ENCODE results near the gene SHISA9. TPM values are rescaled to one million over a fixed set of nuclear protein-coding genes. Genes with fewer than 3 reads are reported as not detected.

SHISA9 gene
- total and polyA plus RNA-seq, 2 donors (not counting 1 experiment from before 2014, with no cell fraction given), result 0.03 to 0.07 TPM

DNA sequence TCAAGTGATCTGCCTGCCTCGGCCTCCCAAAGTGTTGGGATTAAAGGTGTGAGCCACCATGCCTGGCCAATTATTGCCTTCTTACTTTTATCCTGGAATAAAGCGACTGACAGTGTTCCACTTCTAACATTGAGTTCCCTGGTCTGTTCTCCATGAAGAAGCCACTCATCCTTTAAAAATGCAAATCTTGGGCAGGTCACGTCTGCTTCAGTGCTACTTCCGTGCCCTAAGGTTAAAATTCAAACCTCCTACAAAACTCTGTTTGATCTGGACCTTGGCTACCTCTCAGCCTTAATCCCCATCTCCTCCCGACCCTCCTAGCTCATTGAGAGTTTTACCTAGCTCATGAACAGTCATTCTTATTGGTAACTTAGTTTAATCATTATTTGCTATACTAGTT lies 9.6 kb upstream of the SHISA9 start:
- Histone ChIP-seq H3K79me2 (ENCODE audit: control insufficient read depth, insufficient read depth, low read length) (no peaks in the 10 kb centered on the region), H3K27ac (ENCODE audit: low read length in 2 of 2) (no peak overlapping the region), H4K20me1 (ENCODE audit: control insufficient read depth, insufficient read depth, low read length, poor library complexity, severe bottlenecking) (no peaks in the 10 kb centered on the region), H2AFZ (ENCODE audit: insufficient read depth, low read depth, low read length, poor library complexity, severe bottlenecking) (no peak overlapping the region), H3K27me3 (replicated peaks in 1 of 4; ENCODE audit: control extremely low read depth in 1 of 4, control insufficient read depth in 3 of 4, insufficient read depth in 4 of 4, low read length in 3 of 4) (no peaks in the 10 kb centered on the region), H3K9ac (ENCODE audit: low read length) (no peak overlapping the region), H3K9me3 (ENCODE audit: control extremely low read depth in 1 of 3, control insufficient read depth in 2 of 3, insufficient read depth in 1 of 3, low read length in 2 of 3) (peaks cover 0 to 3% (median 0%) of the 10 kb centered on the region in 3 donors), H3K4me3 (ENCODE audit: control extremely low read depth in 1 of 5, extremely low read depth in 1 of 5, insufficient read depth in 1 of 5, low read depth in 2 of 5, low read length in 4 of 5) (no peak overlapping the region), H3K4me1 (ENCODE audit: control insufficient read depth in 2 of 2, insufficient read depth in 2 of 2, low read length in 2 of 2) (no peaks in the 10 kb centered on the region), H3K36me3 (replicated peaks in 1 of 2; ENCODE audit: control extremely low read depth in 1 of 2, control insufficient read depth in 1 of 2, extremely low read depth in 1 of 2, insufficient read depth in 2 of 2, low read length in 1 of 2) (no peaks in the 10 kb centered on the region), H3K4me2 (replicated peaks; ENCODE audit: low read depth, low read length, poor library complexity, severe bottlenecking) (no peak overlapping the region)
- WGBS (ENCODE audit: insufficient coverage), result 78% methylated on average over 4 of the region's 5 CpGs
- DNase-seq (no peak), ATAC-seq (ENCODE audit: low read depth) (no peak)
- CTCF ChIA-PET, result no interaction called here
- H3K4me1 Mint-ChIP-seq, result no peaks in the 10 kb centered on the region
- TF ChIP-seq, protein P1, sequence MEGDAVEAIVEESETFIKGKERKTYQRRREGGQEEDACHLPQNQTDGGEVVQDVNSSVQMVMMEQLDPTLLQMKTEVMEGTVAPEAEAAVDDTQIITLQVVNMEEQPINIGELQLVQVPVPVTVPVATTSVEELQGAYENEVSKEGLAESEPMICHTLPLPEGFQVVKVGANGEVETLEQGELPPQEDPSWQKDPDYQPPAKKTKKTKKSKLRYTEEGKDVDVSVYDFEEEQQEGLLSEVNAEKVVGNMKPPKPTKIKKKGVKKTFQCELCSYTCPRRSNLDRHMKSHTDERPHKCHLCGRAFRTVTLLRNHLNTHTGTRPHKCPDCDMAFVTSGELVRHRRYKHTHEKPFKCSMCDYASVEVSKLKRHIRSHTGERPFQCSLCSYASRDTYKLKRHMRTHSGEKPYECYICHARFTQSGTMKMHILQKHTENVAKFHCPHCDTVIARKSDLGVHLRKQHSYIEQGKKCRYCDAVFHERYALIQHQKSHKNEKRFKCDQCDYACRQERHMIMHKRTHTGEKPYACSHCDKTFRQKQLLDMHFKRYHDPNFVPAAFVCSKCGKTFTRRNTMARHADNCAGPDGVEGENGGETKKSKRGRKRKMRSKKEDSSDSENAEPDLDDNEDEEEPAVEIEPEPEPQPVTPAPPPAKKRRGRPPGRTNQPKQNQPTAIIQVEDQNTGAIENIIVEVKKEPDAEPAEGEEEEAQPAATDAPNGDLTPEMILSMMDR (IDR thresholded peaks at IDR 0.05), result no peak
- POLR2A ChIA-PET, result no interaction called here
- no peak overlapping the region for H3K4me3 Mint-ChIP-seq
- intact Hi-C loops (cut with micrococcal nuclease), result no loop called here
- H3K27ac Mint-ChIP-seq, result no peak overlapping the region
- no peaks in the 10 kb centered on the region for H3K9me3 Mint-ChIP-seq (ENCODE audit: insufficient read depth)
- H3K27me3 Mint-ChIP-seq, result peaks cover 38% of the 10 kb centered on the region

DNA sequence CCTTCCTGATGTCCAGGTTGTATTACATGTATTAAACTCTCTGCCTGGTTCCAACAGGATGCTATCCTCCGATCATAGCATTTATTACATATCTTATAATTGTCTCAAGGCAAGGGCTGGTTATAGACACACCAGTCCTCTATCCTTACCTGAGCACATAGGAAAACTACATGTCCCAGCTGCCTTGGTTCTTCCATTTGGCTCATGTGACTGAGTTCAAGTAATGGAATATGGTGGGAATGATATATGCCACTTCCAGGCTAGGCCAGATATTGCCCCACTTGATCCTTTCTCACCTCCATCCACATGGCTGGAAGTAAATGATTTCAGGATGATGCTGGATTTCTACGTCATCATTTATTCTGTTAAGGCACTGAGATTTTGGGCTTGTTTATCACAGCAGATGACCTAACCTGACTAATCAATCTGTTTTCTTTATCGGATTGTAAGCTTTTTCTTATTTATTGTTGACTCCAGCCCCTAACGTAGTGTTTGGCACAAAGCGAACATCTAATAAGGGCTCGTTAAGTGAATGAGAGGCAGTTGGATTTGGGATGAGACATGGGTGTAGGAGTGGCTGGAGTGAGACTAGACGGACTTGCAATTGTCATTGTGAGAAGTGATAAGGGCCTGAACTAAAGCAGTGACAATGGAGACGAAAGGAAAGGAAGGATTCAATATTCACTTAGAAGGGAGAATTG lies 8.2 kb upstream of the SHISA9 start:
- ChIA-PET CTCF (no interaction called here), POLR2A (no interaction called here)
- no peak for TF ChIP-seq EZH2 (IDR thresholded peaks at IDR 0.05; ENCODE audit: borderline replicate concordance, insufficient read depth, low read depth, low read length, poor library complexity, severe bottlenecking)
- TF ChIP-seq, protein P1 (IDR thresholded peaks at IDR 0.05), result no peak
- Histone ChIP-seq H4K20me1 (ENCODE audit: control insufficient read depth, insufficient read depth, low read length, poor library complexity, severe bottlenecking) (no peaks in the 10 kb centered on the region), H3K4me1 (ENCODE audit: control insufficient read depth in 2 of 2, insufficient read depth in 2 of 2, low read length in 2 of 2) (no peaks in the 10 kb centered on the region), H3K4me2 (replicated peaks; ENCODE audit: low read depth, low read length, poor library complexity, severe bottlenecking) (no peak overlapping the region), H3K36me3 (replicated peaks in 1 of 2; ENCODE audit: control extremely low read depth in 1 of 2, control insufficient read depth in 1 of 2, extremely low read depth in 1 of 2, insufficient read depth in 2 of 2, low read length in 1 of 2) (no peaks in the 10 kb centered on the region), H3K9me3 (ENCODE audit: control extremely low read depth in 1 of 3, control insufficient read depth in 2 of 3, insufficient read depth in 1 of 3, low read length in 2 of 3) (peaks cover 0 to 3% (median 0%) of the 10 kb centered on the region in 3 donors), H2AFZ (ENCODE audit: insufficient read depth, low read depth, low read length, poor library complexity, severe bottlenecking) (no peak overlapping the region), H3K4me3 (ENCODE audit: control extremely low read depth in 1 of 5, extremely low read depth in 1 of 5, insufficient read depth in 1 of 5, low read depth in 2 of 5, low read length in 4 of 5) (no peak overlapping the region), H3K79me2 (ENCODE audit: control insufficient read depth, insufficient read depth, low read length) (no peaks in the 10 kb centered on the region), H3K27me3 (replicated peaks in 1 of 4; ENCODE audit: control extremely low read depth in 1 of 4, control insufficient read depth in 3 of 4, insufficient read depth in 4 of 4, low read length in 3 of 4) (no peaks in the 10 kb centered on the region), H3K9ac (ENCODE audit: low read length) (no peak overlapping the region), H3K27ac (ENCODE audit: low read length in 2 of 2) (no peak overlapping the region)
- intact Hi-C loops (cut with micrococcal nuclease), result no loop called here
- Mint-ChIP-seq H3K4me1 (no peaks in the 10 kb centered on the region), H3K9me3 (ENCODE audit: insufficient read depth) (no peaks in the 10 kb centered on the region), H3K27me3 (peaks cover 40% of the 10 kb centered on the region), H3K4me3 (no peak overlapping the region), H3K27ac (no peak overlapping the region)
- WGBS (ENCODE audit: insufficient coverage), result 89% methylated on average over 5 of the region's 8 CpGs
- ATAC-seq (ENCODE audit: low read depth), result no peak
- DNase-seq, result no peak
